ENCODE measurements around the gene TAF5L.

The TAF5L gene

DNA sequence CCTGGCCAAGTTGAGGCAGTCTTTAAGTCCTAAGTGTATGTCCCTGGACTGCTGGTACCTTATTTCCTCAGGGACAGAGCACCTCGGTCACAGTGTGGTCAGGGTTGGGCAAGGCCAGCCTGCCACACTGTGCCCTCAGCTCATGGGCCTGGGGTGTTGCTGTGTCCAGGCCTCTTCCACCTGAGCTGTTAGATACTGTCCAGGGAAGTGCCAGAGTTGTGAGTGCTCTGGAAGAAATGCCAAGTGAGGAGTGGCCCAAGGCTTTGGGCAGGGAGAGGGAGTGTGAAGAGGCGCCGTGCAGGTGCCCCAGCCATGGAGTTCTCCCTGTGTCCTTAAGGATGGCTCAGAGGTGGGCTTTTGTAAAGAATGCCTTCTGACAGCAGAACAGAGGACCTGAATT is 15.4 kb upstream of the TAF5L start:
- TF ChIP-seq, protein P1, sequence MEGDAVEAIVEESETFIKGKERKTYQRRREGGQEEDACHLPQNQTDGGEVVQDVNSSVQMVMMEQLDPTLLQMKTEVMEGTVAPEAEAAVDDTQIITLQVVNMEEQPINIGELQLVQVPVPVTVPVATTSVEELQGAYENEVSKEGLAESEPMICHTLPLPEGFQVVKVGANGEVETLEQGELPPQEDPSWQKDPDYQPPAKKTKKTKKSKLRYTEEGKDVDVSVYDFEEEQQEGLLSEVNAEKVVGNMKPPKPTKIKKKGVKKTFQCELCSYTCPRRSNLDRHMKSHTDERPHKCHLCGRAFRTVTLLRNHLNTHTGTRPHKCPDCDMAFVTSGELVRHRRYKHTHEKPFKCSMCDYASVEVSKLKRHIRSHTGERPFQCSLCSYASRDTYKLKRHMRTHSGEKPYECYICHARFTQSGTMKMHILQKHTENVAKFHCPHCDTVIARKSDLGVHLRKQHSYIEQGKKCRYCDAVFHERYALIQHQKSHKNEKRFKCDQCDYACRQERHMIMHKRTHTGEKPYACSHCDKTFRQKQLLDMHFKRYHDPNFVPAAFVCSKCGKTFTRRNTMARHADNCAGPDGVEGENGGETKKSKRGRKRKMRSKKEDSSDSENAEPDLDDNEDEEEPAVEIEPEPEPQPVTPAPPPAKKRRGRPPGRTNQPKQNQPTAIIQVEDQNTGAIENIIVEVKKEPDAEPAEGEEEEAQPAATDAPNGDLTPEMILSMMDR (conservative IDR thresholded peaks at IDR 0.05), result no peak
- no peak for TF ChIP-seq ZFX (IDR thresholded peaks at IDR 0.05)
- no peak overlapping the region for H3K27ac ChIP-seq

DNA sequence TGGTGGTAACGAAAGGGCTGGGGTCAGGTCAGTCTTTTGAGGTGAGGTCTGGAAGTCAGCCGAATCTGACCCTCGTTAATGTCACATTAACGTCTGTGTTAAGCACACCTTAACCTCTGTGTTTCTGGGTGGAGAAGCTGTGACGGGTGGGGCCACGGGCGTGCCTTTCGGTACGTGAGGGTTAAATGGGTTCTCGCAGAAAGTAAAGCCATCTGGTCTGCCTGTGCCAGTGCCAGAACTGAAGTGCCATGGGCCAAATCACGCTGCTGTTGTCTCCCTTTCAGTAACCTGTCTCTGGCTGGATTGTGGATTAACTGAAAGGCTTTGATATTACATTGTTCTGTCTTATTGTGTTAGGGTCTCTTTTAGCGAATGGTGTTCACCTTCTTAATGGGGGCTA is 14.5 kb upstream of the TAF5L start:
- TF ChIP-seq ZFX (IDR thresholded peaks at IDR 0.05), result no peak
- TF ChIP-seq, protein P1 (conservative IDR thresholded peaks at IDR 0.05), result no peak
- H3K27ac ChIP-seq, result no peak overlapping the region

DNA sequence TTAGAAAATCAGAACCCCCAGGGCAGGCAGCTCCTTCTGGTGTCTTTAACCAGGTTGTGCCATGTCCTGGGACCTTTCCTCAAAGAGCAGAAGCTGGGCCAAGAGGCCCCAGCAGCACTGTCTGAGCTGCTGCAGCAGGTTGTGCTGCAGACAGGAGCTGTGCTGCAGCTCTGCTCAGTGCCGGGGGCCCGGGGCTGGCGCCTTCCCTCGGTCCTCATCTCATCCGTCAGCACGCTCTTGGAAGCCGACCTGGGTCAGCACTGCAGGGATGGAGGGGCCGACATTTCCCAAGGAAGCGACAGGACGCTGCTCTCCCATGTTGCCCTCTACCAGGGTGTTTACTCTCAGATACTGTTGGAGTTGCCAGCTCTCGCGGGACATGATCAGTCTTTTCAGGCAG is 11.8 kb upstream of the TAF5L start:
- TF ChIP-seq, protein P1 (conservative IDR thresholded peaks at IDR 0.05), result no peak
- TF ChIP-seq ZFX (IDR thresholded peaks at IDR 0.05), result no peak
- no peak overlapping the region for H3K27ac ChIP-seq

DNA sequence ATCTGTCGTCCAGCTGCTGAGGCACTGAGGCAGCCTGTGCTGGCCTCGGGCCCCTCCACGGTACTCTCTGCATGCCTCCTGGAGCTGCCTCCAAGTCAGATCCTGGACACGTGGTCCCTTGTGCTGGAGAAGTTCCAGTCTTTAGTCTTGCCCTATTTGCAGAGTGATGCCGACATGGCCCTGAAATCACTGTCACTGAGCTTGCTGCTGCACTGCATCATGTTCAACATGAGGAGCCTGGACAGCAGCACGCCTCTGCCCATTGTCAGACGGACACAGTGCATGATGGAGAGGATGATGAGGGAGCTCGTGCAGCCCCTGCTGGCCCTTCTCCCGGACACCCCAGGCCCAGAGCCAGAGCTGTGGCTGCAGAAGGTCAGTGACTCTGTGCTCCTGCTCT is 10.1 kb upstream of the TAF5L start:
- no peak overlapping the region for H3K27ac ChIP-seq
- no peak for TF ChIP-seq ZFX (IDR thresholded peaks at IDR 0.05)
- TF ChIP-seq, protein P1 (conservative IDR thresholded peaks at IDR 0.05), result no peak

DNA sequence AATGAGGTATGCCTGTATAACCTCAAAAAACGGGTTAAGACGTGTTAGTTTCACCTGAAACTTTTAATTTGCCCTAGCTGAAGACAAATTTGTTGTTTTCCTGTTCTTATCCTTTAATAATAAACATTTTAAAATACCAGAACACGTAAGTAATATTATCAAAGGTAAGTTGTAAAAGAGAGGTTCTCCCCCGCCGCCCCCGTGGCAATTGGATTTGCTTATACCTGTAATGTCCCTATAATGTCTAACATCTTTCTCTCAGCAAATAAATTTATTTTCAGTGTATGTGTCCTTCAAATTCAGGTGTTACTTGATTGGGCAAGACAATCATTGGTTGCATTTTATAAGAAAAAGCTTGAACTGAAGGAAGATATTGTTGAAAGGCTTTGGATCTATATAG is 6.0 kb upstream of the TAF5L start:
- H3K27ac ChIP-seq, result no peak overlapping the region
- TF ChIP-seq, protein P1 (conservative IDR thresholded peaks at IDR 0.05), result no peak
- TF ChIP-seq ZFX (IDR thresholded peaks at IDR 0.05), result no peak

DNA sequence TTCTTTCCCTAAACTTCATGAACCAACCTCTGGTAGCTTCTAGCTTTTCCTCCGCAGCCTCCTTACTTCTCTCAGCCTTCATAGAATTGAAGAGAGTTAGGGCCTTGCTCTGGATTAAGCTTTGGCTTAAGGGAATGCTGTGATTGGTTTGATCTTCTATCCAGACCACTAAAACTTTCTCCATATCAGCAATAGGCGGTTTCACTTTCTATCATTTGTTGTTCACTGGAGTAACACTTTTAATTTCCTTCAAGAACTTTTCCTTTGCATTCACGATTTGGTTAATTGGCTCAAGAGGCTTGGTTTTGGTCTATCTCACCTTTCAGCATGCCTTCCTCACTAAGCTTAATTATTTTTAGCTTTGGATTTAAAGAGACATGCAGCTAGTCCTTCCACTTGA is 5.2 kb upstream of the TAF5L start:
- H3K27ac ChIP-seq, result no peak overlapping the region
- TF ChIP-seq, protein P1 (conservative IDR thresholded peaks at IDR 0.05), result no peak
- TF ChIP-seq ZFX (IDR thresholded peaks at IDR 0.05), result no peak

DNA sequence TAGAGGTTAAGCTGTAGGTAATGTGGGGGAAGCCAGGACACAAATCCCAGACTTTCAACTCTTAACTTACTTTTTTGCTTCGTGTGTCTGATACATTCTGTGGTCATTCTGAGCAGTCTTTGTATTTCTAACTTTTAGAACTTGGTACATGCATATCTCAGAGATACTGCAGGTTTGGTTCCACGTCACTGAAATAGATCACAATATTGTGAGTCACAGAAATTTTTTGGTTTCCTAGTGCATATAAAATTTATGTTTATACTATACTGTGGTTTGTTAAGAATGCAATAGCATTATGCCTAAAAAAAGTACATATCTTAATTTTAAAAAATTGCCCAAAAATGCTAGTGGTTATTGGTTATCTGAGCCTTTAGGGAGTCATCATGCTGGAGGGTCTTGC is 3.3 kb upstream of the TAF5L start:
- TF ChIP-seq, protein P1 (conservative IDR thresholded peaks at IDR 0.05), result no peak
- no peak for TF ChIP-seq ZFX (IDR thresholded peaks at IDR 0.05)
- no peak overlapping the region for H3K27ac ChIP-seq
